Panc1 (cell line): Measurements from ENCODE around the gene STX2.

Experiments
- POLR2AphosphoS5 ChIP-seq: IDR thresholded peaks from 2 replicates; pipeline ENCODE4 v1.6.1; 2012; ENCODE audit warnings: mild to moderate bottlenecking, low read depth, low read length, moderate library complexity
- SIN3A ChIP-seq: IDR thresholded peaks from 2 replicates; pipeline ENCODE4 v1.6.1; 2012; ENCODE audit warnings: low read depth, mild to moderate bottlenecking, low read length, moderate library complexity, borderline replicate concordance; ENCODE audit not compliant: insufficient read depth
- TCF7L2 ChIP-seq: IDR thresholded peaks from 2 replicates; pipeline ENCODE4 v1.6.1; 2011; ENCODE audit warnings: mild to moderate bottlenecking, low read depth, low read length, inconsistent platforms
- TF ChIP-seq, protein P1 (sequence below): fragments of 450-650 bp; IDR thresholded peaks from 2 replicates; pipeline ENCODE4 v1.5.1; 2017; ENCODE audit warnings: mild to moderate bottlenecking

DNA sequence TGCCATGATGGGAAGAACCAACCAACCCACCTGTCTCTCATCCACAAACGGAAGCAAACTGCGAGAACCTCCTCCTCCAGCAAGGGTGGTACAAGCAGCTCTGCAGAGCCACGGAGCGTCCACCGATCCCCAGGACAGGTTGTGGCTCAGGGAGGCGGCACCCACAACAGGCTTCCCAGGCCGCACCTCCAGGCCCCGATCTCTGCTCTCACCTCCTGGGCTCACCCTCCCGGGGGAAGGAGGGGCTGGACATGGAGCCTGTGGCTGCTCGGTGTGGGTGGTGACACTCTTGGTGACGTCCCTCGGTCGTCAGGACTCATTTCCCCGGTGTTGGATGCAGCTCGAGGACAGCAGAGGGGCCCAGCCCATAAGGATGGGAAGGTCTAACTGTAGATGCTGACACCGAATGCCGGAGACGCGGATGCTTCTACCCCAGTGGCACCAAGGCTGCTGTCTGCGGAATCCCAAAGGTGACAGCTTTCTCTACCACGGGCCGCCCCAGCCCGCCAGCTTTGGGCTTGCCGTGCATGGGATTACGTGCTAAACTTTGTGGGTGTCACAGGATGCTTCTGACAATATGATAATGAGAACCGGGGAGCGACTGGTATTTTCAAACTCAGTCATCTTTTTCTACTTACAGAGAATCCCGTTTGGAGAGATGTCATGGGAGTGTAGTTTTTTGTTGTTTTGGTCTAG, 58.0 kb downstream of the STX2 start:
- TF ChIP-seq, protein P1, sequence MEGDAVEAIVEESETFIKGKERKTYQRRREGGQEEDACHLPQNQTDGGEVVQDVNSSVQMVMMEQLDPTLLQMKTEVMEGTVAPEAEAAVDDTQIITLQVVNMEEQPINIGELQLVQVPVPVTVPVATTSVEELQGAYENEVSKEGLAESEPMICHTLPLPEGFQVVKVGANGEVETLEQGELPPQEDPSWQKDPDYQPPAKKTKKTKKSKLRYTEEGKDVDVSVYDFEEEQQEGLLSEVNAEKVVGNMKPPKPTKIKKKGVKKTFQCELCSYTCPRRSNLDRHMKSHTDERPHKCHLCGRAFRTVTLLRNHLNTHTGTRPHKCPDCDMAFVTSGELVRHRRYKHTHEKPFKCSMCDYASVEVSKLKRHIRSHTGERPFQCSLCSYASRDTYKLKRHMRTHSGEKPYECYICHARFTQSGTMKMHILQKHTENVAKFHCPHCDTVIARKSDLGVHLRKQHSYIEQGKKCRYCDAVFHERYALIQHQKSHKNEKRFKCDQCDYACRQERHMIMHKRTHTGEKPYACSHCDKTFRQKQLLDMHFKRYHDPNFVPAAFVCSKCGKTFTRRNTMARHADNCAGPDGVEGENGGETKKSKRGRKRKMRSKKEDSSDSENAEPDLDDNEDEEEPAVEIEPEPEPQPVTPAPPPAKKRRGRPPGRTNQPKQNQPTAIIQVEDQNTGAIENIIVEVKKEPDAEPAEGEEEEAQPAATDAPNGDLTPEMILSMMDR: no peak
- no peak for TF ChIP-seq SIN3A
- no peak for TF ChIP-seq TCF7L2
- no peak for TF ChIP-seq POLR2AphosphoS5
